Mesenchymal stem cell (in vitro differentiated cells and primary cell): ENCODE results near the gene RNLS.
A peak's percentile ranks its signal among the peaks of the same experiment; 100 is the strongest.

Experiments used
- DNase-seq: peaks from one replicate; pipeline ENCODE4 v3.0.0-alpha.2; 2013
- H2AFZ ChIP-seq: one replicate; pipeline ENCODE4 v1.6.1; 2013; ENCODE audit warnings: low read depth, mild to moderate bottlenecking, control low read depth, inconsistent platforms, low read length, moderate library complexity
- H2AK5ac ChIP-seq: 2 replicates; pipeline ENCODE4 v1.6.1; 2013; ENCODE audit warnings: low read length, moderate library complexity, mild to moderate bottlenecking, inconsistent platforms; ENCODE audit not compliant: severe bottlenecking
- H2BK120ac ChIP-seq: one replicate; pipeline ENCODE4 v1.6.1; 2013; ENCODE audit warnings: low read depth, mild to moderate bottlenecking, inconsistent platforms, low read length, moderate library complexity
- H2BK12ac ChIP-seq, 2 experiments: one replicate each; pipeline ENCODE4 v1.6.1; 2013; ENCODE audit warnings: inconsistent platforms in 2 of 2, low read length in 2 of 2, mild to moderate bottlenecking in 2 of 2, moderate library complexity in 2 of 2, control low read depth in 1 of 2
- H2BK15ac ChIP-seq: one replicate; pipeline ENCODE4 v1.6.1; 2013; ENCODE audit warnings: mild to moderate bottlenecking, low read depth, inconsistent platforms; ENCODE audit not compliant: poor library complexity, severe bottlenecking
- H2BK5ac ChIP-seq: 2 replicates; pipeline ENCODE4 v1.6.1; 2013; ENCODE audit warnings: low read depth, mild to moderate bottlenecking, low read length, control low read depth, inconsistent platforms; ENCODE audit not compliant: poor library complexity, severe bottlenecking
- H3K14ac ChIP-seq, 2 experiments: one replicate each; pipeline ENCODE4 v1.6.1; 2013; ENCODE audit warnings: inconsistent platforms in 2 of 2, low read length in 2 of 2, control low read depth in 1 of 2, mild to moderate bottlenecking in 1 of 2, moderate library complexity in 1 of 2
- H3K18ac ChIP-seq, 2 experiments: one replicate each; pipeline ENCODE4 v1.6.1; 2013; ENCODE audit warnings: inconsistent platforms in 2 of 2, low read length in 2 of 2, control low read depth in 1 of 2, low read depth in 1 of 2, mild to moderate bottlenecking in 1 of 2
- H3K23ac ChIP-seq, 2 experiments: one replicate each; pipeline ENCODE4 v1.6.1; 2013; ENCODE audit warnings: inconsistent platforms in 2 of 2, low read length in 2 of 2, mild to moderate bottlenecking in 2 of 2, moderate library complexity in 2 of 2, control low read depth in 1 of 2
- H3K27ac ChIP-seq: 2 replicates; pipeline ENCODE4 v1.5.1; 2013; ENCODE audit warnings: mild to moderate bottlenecking, moderate library complexity, low read length, control low read depth, inconsistent platforms; ENCODE audit not compliant: poor library complexity, severe bottlenecking
- H3K27me3 ChIP-seq, 2 experiments: 2 replicates each; pipeline versions ENCODE4 v1.6.1 to v1.7.0; 2013; ENCODE audit warnings: low read length in 2 of 2, mild to moderate bottlenecking in 2 of 2, moderate library complexity in 2 of 2, control low read depth in 1 of 2, inconsistent platforms in 1 of 2; ENCODE audit not compliant: control insufficient read depth in 1 of 2, insufficient read depth in 1 of 2
- H3K36me3 ChIP-seq, 2 experiments: 2 replicates each; pipeline versions ENCODE4 v1.6.1 to v1.7.0; 2013; ENCODE audit warnings: low read length in 2 of 2, control low read depth in 1 of 2, inconsistent platforms in 1 of 2, low read depth in 1 of 2, mild to moderate bottlenecking in 1 of 2; ENCODE audit not compliant: insufficient read depth in 2 of 2, control insufficient read depth in 1 of 2
- H3K4ac ChIP-seq, 2 experiments: one replicate each; pipeline ENCODE4 v1.6.1; 2013; ENCODE audit warnings: inconsistent platforms in 2 of 2, low read length in 2 of 2, mild to moderate bottlenecking in 2 of 2, moderate library complexity in 2 of 2, control low read depth in 1 of 2, low read depth in 1 of 2
- H3K4me1 ChIP-seq: 2 replicates; pipeline ENCODE4 v1.6.1; 2013; ENCODE audit warnings: low read depth, low read length, control low read depth; ENCODE audit not compliant: control insufficient read depth, insufficient read depth
- H3K4me2 ChIP-seq: 2 replicates; pipeline ENCODE4 v1.6.1; 2013; ENCODE audit warnings: low read length, mild to moderate bottlenecking, inconsistent platforms; ENCODE audit not compliant: poor library complexity, severe bottlenecking
- H3K4me3 ChIP-seq, 2 experiments: 2 replicates each; pipeline versions ENCODE4 v1.5.1 to v1.7.0; 2013; ENCODE audit warnings: low read length in 2 of 2, mild to moderate bottlenecking in 2 of 2, control low read depth in 1 of 2, low read depth in 1 of 2; ENCODE audit not compliant: insufficient read depth in 1 of 2
- H3K79me1 ChIP-seq: replicated peaks from 2 replicates; pipeline ENCODE4 v1.6.1; 2013; ENCODE audit warnings: mild to moderate bottlenecking, control low read depth, low read length, inconsistent platforms; ENCODE audit not compliant: poor library complexity, severe bottlenecking
- H3K9ac ChIP-seq: 2 replicates; pipeline ENCODE4 v1.7.0; 2013; ENCODE audit warnings: mild to moderate bottlenecking, low read length, moderate library complexity
- H3K9me3 ChIP-seq: 2 replicates; pipeline ENCODE4 v1.7.0; 2013; ENCODE audit warnings: mild to moderate bottlenecking, low read length; ENCODE audit not compliant: control insufficient read depth
- H4K8ac ChIP-seq: one replicate; pipeline ENCODE4 v1.6.1; 2013; ENCODE audit warnings: inconsistent platforms, mild to moderate bottlenecking, low read length, moderate library complexity
- H4K91ac ChIP-seq: one replicate; pipeline ENCODE4 v1.6.1; 2013; ENCODE audit warnings: mild to moderate bottlenecking, low read length, inconsistent platforms
- WGBS: methylation state at CpG from one replicate; pipeline ENCODE4 v1.1.7; 2013; ENCODE audit warnings: mixed read lengths; 5-methylcytosine and 5-hydroxymethylcytosine counted together

Gene RNLS

DNA sequence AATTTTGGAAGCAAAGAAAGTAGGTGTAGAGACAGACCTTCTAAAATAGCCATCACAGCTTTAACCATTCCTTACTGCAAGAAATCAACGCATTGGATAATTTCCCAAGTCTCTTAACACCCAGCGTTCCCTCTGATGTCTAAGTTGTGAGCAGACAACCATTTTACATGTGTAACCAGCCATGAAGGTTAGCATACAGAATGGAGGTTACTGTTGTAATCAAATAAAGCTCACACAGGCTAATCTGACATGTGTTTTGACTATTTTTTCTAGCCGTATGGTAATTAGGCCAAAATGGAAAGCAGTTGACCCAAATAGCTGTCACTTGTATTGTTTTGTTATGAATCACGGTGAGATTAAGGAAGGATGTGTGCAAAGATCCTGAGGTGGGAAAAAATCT lies 336.4 kb downstream of the RNLS start:
- H3K4me3 ChIP-seq, result no peak overlapping the region
- H2BK120ac ChIP-seq, result no peak overlapping the region
- H3K4me2 ChIP-seq, result no peak overlapping the region
- H2BK15ac ChIP-seq, result no peak overlapping the region
- no peak overlapping the region for H2AK5ac ChIP-seq
- no peak overlapping the region for H2BK5ac ChIP-seq
- no peak overlapping the region for H3K9ac ChIP-seq
- H3K9me3 ChIP-seq, result no peaks in the 10 kb centered on the region
- WGBS, result 96% methylated on average over 3 of the region's 4 CpGs
- no peaks in the 10 kb centered on the region for H3K79me1 ChIP-seq
- no peaks in the 10 kb centered on the region for H3K36me3 ChIP-seq
- H2AFZ ChIP-seq, result no peak overlapping the region
- no peak overlapping the region for H3K14ac ChIP-seq
- H3K23ac ChIP-seq, result no peak overlapping the region
- H4K91ac ChIP-seq, result no peak overlapping the region
- no peak overlapping the region for H3K18ac ChIP-seq
- no peak overlapping the region for H4K8ac ChIP-seq
- no peak overlapping the region for H3K4ac ChIP-seq
- no peaks in the 10 kb centered on the region for H3K4me1 ChIP-seq
- no peaks in the 10 kb centered on the region for H3K27me3 ChIP-seq
- H2BK12ac ChIP-seq, result no peak overlapping the region
- H3K27ac ChIP-seq, result no peak overlapping the region
- DNase-seq, result no peak

GRCh38 chr10:88245974-88246511 lies 337.1 kb downstream of the RNLS start:
- Histone ChIP-seq H2BK5ac (no peak overlapping the region), H2BK12ac (no peak overlapping the region), H3K4me3 (no peak overlapping the region), H3K27ac (no peak overlapping the region), H3K9ac (peak overlapping the region; percentile 36), H3K4me1 (no peaks in the 10 kb centered on the region), H2BK120ac (no peak overlapping the region), H3K4ac (no peak overlapping the region), H2AK5ac (no peak overlapping the region), H2BK15ac (no peak overlapping the region), H3K18ac (no peak overlapping the region), H3K79me1 (no peaks in the 10 kb centered on the region), H3K36me3 (no peaks in the 10 kb centered on the region), H3K27me3 (no peaks in the 10 kb centered on the region), H4K91ac (no peak overlapping the region), H3K14ac (no peak overlapping the region), H4K8ac (no peak overlapping the region), H3K9me3 (no peaks in the 10 kb centered on the region), H2AFZ (no peak overlapping the region), H3K23ac (no peak overlapping the region), H3K4me2 (no peak overlapping the region)
- 65% methylated on average over 4 of the region's 4 CpGs for WGBS
- no peak for DNase-seq

GRCh38 chr10:88244781-88245625 lies 338.1 kb downstream of the RNLS start:
- Histone ChIP-seq H2BK15ac (no peak overlapping the region), H3K36me3 (no peaks in the 10 kb centered on the region), H3K18ac (no peak overlapping the region), H3K4me1 (no peaks in the 10 kb centered on the region), H3K27me3 (no peaks in the 10 kb centered on the region), H3K4me2 (no peak overlapping the region), H3K23ac (no peak overlapping the region), H2BK5ac (no peak overlapping the region), H3K9ac (peak overlapping the region; percentile 76), H2BK12ac (no peak overlapping the region), H4K8ac (no peak overlapping the region), H4K91ac (no peak overlapping the region), H3K27ac (no peak overlapping the region), H3K14ac (no peak overlapping the region), H2AK5ac (no peak overlapping the region), H2AFZ (no peak overlapping the region), H3K9me3 (no peaks in the 10 kb centered on the region), H3K4ac (no peak overlapping the region), H2BK120ac (no peak overlapping the region), H3K79me1 (no peaks in the 10 kb centered on the region), H3K4me3 (peak overlapping the region in 1 of 2 experiments; percentile 63)
- no peak for DNase-seq
- 90% methylated on average over 9 of the region's 9 CpGs for WGBS

- Histone ChIP-seq H3K27me3 (no peaks in the 10 kb centered on the region), H3K36me3 (no peaks in the 10 kb centered on the region), H3K4me2 (no peak overlapping the region), H2BK12ac (no peak overlapping the region), H2AK5ac (no peak overlapping the region), H3K14ac (no peak overlapping the region), H4K91ac (no peak overlapping the region), H2BK15ac (peak overlapping the region; percentile 65), H3K9ac (peak overlapping the region; percentile 76), H3K4ac (no peak overlapping the region), H2AFZ (no peak overlapping the region), H3K79me1 (no peaks in the 10 kb centered on the region), H2BK120ac (no peak overlapping the region), H2BK5ac (no peak overlapping the region), H3K23ac (no peak overlapping the region), H3K18ac (no peak overlapping the region), H3K4me1 (no peaks in the 10 kb centered on the region), H3K4me3 (peak overlapping the region in 1 of 2 experiments; percentile 63), H3K27ac (no peak overlapping the region), H3K9me3 (no peaks in the 10 kb centered on the region), H4K8ac (peak overlapping the region; percentile 59)
- WGBS, result 94% methylated on average over 11 of the region's 12 CpGs
- peak; percentile 35 for DNase-seq
Observed at GRCh38 chr10:88243836-88244730, 339.0 kb downstream of the RNLS start.
